DMS153 treated with DMSO at 0.1 percent for 48 hours (cell line): ENCODE data around the gene BLOC1S3.

ENCODE experiments used
- DNase-seq: peaks from one replicate; lab custom pipeline; 2025; ENCODE audit not compliant: unreplicated experiment; lab: John Stamatoyannopoulos, UW

BLOC1S3 gene

GRCh38 chr19:45178262-45179071 is at the start of gene BLOC1S3:
Gene BLOC1S3, plus strand, starts transcription at chr19:45178784. Its CDS starts 513 bp downstream, at chr19:45179297.
- DNase-seq: peak; percentile 99

GRCh38 chr19:45128806-45129205 is 49.8 kb upstream of the BLOC1S3 start:
- DNase-seq: no peak

- DNase-seq: no peak
Measured at GRCh38 chr19:45130236-45130635, 48.3 kb upstream of the BLOC1S3 start.

- DNase-seq: peak; percentile 92
Measured at GRCh38 chr19:45130888-45131615, 47.5 kb upstream of the BLOC1S3 start.

GRCh38 chr19:45133661-45134060 is 44.9 kb upstream of the BLOC1S3 start:
- no peak for DNase-seq

GRCh38 chr19:45135176-45135885 is 43.3 kb upstream of the BLOC1S3 start:
- DNase-seq: no peak

- no peak for DNase-seq
Measured at GRCh38 chr19:45136507-45137178, 41.9 kb upstream of the BLOC1S3 start.

- no peak for DNase-seq
Measured at GRCh38 chr19:45137179-45137761, 41.3 kb upstream of the BLOC1S3 start.

- no peak for DNase-seq
Measured at GRCh38 chr19:45138303-45138751, 40.3 kb upstream of the BLOC1S3 start.

- DNase-seq: no peak
Measured at GRCh38 chr19:45139286-45140143, 39.1 kb upstream of the BLOC1S3 start.

GRCh38 chr19:45140144-45140503 is 38.5 kb upstream of the BLOC1S3 start:
- no peak for DNase-seq

- no peak for DNase-seq
Measured at GRCh38 chr19:45140533-45140932, 38.1 kb upstream of the BLOC1S3 start.

- DNase-seq: no peak
Measured at GRCh38 chr19:45141203-45141900, 37.2 kb upstream of the BLOC1S3 start.

GRCh38 chr19:45142016-45142725 is 36.4 kb upstream of the BLOC1S3 start:
- DNase-seq: no peak

- no peak for DNase-seq
Measured at GRCh38 chr19:45142726-45143110, 35.9 kb upstream of the BLOC1S3 start.

GRCh38 chr19:45144431-45145269 is 33.9 kb upstream of the BLOC1S3 start:
- DNase-seq: no peak

GRCh38 chr19:45145270-45146189 is 33.1 kb upstream of the BLOC1S3 start:
- no peak for DNase-seq
